RWPE1 (cell line): Measurements from ENCODE around the gene ADCY7.

Source experiments
- CTCF ChIA-PET: fragments of 350-600 bp; sonication (Branson Sonifier 250); formaldehyde crosslinking; extraction: SDS; loops from one replicate; lab custom pipeline; 2021; lab: Yijun Ruan, JAX
- POLR2A ChIA-PET: fragments of 400-600 bp; formaldehyde crosslinking; extraction: SDS; loops from one replicate; lab custom pipeline; 2020; ENCODE audit warnings: antibody characterized with exemption; ENCODE audit not compliant: low non-redundant PET; lab: Yijun Ruan, JAX
- DNase-seq: peaks from one replicate; pipeline ENCODE4 v3.0.0; 2012; ENCODE audit warnings: low spot score
- H3K27ac ChIP-seq: fragments of 450-650 bp; 2 replicates; pipeline ENCODE4 v1.5.1; 2017
- CTCF ChIP-seq: fragments of 450-650 bp; conservative IDR thresholded peaks from 2 replicates; pipeline ENCODE4 v1.5.1; 2017; ENCODE audit warnings: low read depth, mild to moderate bottlenecking

ADCY7 gene

DNA sequence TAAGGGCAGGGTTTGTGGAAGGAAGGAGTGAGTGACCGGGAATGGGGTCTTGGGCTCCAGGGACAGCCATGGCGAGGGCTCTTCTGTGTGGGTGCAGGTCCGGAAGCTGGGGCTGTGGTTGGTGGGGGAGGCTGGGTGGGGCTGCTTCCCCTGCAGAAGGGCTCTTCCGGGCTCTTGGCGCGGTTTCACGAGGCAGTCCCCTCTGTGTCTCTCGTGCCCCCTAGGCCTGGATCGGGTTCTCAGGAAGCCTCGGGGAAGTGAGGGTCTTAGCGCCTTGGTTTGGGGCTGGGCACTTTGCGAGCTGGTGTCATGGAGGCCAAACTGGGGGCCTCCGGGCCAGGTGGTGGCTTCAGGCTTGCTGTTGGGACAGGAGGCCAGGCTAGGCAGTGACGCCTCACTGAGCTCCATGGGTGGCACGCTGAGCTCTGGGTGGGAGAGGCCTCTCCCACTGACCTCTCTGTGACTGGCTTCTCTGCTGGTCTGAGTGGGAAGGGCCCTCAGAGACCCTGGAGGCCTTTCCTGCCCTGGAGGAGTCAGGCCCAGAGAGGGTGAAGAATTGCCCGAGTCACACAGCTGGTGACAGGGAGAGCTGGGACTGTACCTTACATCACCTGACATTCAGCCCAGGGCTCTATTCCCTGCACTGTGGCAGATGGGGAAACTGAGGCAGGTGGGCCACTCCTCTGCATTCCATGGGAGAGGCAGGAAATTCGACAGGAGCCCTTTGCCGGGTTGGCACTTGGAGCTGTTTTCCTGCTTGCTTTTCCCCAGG lies 8.2 kb downstream of the ADCY7 start:
- CTCF ChIA-PET, result interaction anchor here (0.6 to 1.3 kb wide), 3 partner anchors 13 to 1314 kb away, joined by 3 to 5 read pairs (median 5); no protein-coding TSS in a partner anchor
- POLR2A ChIA-PET, result no interaction called here
- DNase-seq, result no peak
- TF ChIP-seq CTCF, result no peak
- no peak overlapping the region for H3K27ac ChIP-seq

DNA sequence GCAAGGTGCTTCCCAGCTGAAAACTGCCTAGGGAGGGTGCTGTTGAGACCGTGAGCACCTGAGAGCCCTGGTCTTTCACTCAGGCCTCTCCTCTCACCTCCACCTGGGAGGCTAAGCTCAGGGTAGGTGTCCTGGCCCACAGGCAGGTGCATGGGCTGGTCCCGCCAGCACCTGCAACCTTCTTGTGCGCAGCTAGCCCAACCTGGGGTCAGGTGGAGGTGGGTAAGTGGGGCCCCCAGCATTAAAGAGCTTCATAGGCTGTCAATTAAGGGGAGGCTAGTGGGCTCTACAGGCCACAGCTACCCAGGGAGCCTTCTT lies 8.7 kb downstream of the ADCY7 start:
- no peak for DNase-seq
- TF ChIP-seq CTCF, result no peak
- POLR2A ChIA-PET, result no interaction called here
- CTCF ChIA-PET, result interaction anchor here (0.6 to 1.3 kb wide), 3 partner anchors 13 to 1315 kb away, joined by 3 to 5 read pairs (median 5); no protein-coding TSS in a partner anchor
- no peak overlapping the region for H3K27ac ChIP-seq

DNA sequence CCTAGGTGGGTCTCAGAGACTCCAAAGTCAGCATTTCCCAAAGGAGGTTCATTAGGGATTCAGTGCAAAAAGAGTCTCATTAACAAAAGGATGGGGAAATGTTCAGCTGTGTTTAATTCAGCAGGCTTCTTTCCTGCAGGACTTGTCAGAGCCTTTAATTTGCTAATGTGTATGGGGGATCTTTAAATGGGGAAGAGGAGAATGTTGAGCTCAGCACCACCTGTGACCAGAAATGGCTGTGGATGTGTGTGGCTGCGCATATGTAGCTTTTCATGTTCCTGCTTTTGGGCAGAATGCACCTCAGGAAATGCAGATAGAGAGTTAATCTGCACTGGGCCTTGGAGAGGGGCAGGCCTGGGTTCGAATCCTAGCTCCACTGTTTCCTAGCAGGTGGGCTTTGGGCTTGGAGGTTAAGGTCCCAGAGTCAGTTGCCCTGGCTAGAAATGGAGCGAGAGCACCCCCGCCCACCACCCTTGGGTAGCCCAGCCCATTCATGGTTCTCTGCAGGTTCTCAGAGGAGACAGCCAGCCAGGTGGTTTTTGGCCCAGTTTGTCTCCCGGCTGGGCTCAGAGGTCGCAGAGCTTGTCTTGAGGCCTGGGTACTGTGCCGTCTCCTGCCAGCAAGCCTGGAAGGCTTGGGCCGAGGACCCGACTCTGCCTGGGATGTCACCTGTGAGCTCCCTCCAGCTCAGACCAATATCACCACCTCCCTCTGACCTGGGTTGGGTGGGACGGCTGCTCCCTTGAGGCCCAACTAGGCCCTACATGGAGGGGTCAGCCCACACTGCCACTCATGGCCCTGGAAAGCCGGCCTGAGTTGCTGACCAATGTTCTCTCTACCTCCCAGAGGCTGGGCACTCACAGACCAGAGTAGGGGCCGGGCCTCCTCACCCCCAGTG lies 9.3 kb downstream of the ADCY7 start:
- POLR2A ChIA-PET, result no interaction called here

GRCh38 chr16:50276326-50276640 lies 9.9 kb downstream of the ADCY7 start:
- CTCF ChIA-PET, result interaction anchor here (1.0 kb wide), 1 partner anchor 252 kb away, joined by 3 read pairs; the partner anchor contains the start of gene CNEP1R1
- no peak for DNase-seq
- TF ChIP-seq CTCF, result no peak
- H3K27ac ChIP-seq, result no peak overlapping the region
- POLR2A ChIA-PET, result no interaction called here

More for the DNA sequence above, 9.3 kb downstream of the ADCY7 start:
- TF ChIP-seq CTCF, result no peak
- DNase-seq, result no peak
- H3K27ac ChIP-seq, result no peak overlapping the region
- CTCF ChIA-PET, result interaction anchor here (1.0 to 1.3 kb wide), 2 partner anchors 14 to 251 kb away, joined by 3 read pairs; partner anchors contain the start of gene CNEP1R1

DNA sequence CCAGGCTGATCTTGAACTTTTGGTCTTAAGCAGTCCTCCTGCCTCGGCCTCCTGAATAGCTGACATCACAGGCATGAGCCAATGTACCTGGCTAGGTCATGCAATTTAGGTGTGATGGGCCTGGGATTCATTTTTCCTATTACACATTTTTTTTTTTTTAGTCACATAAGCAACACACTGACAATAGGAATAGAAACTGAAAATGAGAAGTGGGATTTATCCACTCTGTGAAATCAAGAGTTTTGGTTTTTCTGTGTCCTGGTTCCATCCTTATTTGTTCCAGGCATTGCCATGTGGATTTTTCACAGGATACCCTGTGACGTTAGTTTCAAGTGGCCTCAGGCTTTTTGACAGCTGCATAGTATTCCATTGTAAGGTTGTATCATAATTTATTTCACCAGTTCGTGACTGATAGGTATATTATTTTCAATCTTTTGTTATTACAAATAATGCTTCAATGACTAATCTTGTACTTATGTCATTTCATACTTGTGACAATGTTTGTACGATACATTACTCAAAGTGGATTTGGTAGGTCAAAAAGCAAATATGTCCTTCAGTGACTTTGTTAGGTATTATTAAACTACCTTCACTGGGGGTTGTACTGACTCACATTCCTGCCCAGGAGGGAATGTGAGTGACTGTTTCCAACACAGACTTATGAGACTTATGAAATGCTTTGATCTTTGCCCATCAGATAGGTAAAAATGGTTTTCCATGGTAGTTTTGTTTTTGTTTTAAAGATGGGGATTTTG lies 10.6 kb downstream of the ADCY7 start:
- CTCF ChIA-PET, result no interaction called here
- no peak for TF ChIP-seq CTCF
- no peak overlapping the region for H3K27ac ChIP-seq
- DNase-seq, result no peak
- POLR2A ChIA-PET, result no interaction called here

DNA sequence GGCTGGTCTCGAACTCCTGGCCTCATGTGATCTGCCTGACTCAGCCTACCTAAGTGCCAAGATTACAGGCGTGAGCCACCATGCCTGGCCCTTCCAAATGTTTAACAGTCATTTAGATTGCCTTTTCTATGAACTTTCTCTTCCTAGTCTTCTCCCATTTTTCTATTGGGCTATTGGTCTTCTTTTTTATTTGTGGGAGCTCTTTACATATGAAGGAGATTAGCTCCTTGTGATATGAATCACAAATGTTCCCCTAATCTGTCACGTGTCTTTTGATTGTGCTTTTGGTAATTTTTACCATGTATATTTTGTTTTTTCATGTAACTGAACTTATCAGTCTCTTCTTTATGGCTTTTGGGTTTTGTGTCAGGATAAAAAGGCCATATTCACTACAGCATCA lies 11.9 kb downstream of the ADCY7 start:
- no peak for DNase-seq
- TF ChIP-seq CTCF, result no peak
- no peak overlapping the region for H3K27ac ChIP-seq
- ChIA-PET CTCF (interaction anchor here (0.6 to 0.7 kb wide), 2 partner anchors 20 to 328 kb away, joined by 3 to 5 read pairs; no protein-coding TSS in a partner anchor), POLR2A (no interaction called here)
